AG04449 (cell line): Measurements from ENCODE around the gene EML4.

Experiments
- CTCF ChIA-PET: fragments of 350-600 bp; formaldehyde crosslinking; extraction: SDS; loops from one replicate; lab custom pipeline; 2021; ENCODE audit warnings: antibody characterized with exemption; lab: Yijun Ruan, JAX
- POLR2A ChIA-PET: fragments of 400-600, 350-600 bp; formaldehyde crosslinking; extraction: SDS; loops from one replicate; lab custom pipeline; 2020; ENCODE audit warnings: antibody characterized with exemption, inconsistent platforms; lab: Yijun Ruan, JAX
- DNase-seq: peaks from one replicate; pipeline ENCODE4 v3.0.0-alpha.2; 2010; ENCODE audit warnings: low read depth, low spot score
- H3K4me3 ChIP-seq: 2 replicates; pipeline ENCODE4 v1.5.1; 2011; ENCODE audit warnings: low read depth, mild to moderate bottlenecking, control low read depth, low read length
- TF ChIP-seq, protein P1 (sequence below): IDR thresholded peaks from one replicate; pipeline ENCODE4 v1.5.1; 2011; ENCODE audit warnings: mild to moderate bottlenecking, moderate library complexity, low read length, control low read depth, inconsistent platforms; ENCODE audit not compliant: insufficient read depth; ENCODE audit errors: missing control alignments

The EML4 gene

GRCh38 chr2:42219160-42219559 lies 50.0 kb downstream of the EML4 start:
- POLR2A ChIA-PET = no interaction called here
- TF ChIP-seq, protein P1, sequence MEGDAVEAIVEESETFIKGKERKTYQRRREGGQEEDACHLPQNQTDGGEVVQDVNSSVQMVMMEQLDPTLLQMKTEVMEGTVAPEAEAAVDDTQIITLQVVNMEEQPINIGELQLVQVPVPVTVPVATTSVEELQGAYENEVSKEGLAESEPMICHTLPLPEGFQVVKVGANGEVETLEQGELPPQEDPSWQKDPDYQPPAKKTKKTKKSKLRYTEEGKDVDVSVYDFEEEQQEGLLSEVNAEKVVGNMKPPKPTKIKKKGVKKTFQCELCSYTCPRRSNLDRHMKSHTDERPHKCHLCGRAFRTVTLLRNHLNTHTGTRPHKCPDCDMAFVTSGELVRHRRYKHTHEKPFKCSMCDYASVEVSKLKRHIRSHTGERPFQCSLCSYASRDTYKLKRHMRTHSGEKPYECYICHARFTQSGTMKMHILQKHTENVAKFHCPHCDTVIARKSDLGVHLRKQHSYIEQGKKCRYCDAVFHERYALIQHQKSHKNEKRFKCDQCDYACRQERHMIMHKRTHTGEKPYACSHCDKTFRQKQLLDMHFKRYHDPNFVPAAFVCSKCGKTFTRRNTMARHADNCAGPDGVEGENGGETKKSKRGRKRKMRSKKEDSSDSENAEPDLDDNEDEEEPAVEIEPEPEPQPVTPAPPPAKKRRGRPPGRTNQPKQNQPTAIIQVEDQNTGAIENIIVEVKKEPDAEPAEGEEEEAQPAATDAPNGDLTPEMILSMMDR = no peak
- H3K4me3 ChIP-seq = no peak overlapping the region

DNA sequence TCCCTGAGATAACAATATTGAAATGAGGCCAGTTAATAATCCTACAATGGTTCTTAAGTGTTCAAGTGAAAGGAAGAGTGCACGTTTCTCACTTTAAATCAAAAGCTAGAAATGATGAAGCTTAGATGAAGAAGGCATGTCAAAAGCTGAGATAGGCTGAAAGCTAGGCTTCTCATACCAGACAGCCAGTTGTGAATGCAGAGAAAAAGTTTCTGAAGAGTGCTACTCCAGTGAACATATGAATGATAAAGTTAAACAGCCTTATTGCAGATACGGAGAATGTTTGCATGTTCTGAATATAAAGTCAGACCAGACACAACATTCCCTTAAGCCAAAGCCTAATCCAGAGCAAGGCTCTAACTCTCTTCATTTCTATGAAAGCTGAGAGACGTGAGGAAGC lies 51.4 kb downstream of the EML4 start:
- POLR2A ChIA-PET = no interaction called here
- CTCF ChIA-PET = no interaction called here
- TF ChIP-seq, protein P1 = no peak
- no peak for DNase-seq
- no peak overlapping the region for H3K4me3 ChIP-seq

More at GRCh38 chr2:42219160-42219559, 50.0 kb downstream of the EML4 start:
- no peak for DNase-seq
- CTCF ChIA-PET = interaction anchor here (0.6 kb wide), 1 partner anchor 1322 kb away, joined by 3 read pairs; no protein-coding TSS in a partner anchor

- ChIA-PET POLR2A (no interaction called here), CTCF (interaction anchor here (0.8 to 1.2 kb wide), 3 partner anchors 59 to 129 kb away, joined by 4 read pairs; no protein-coding TSS in a partner anchor)
- no peak overlapping the region for H3K4me3 ChIP-seq
- TF ChIP-seq, protein P1 = no peak
- DNase-seq = no peak
Observed at GRCh38 chr2:42223067-42223854, 54.1 kb downstream of the EML4 start.

DNA sequence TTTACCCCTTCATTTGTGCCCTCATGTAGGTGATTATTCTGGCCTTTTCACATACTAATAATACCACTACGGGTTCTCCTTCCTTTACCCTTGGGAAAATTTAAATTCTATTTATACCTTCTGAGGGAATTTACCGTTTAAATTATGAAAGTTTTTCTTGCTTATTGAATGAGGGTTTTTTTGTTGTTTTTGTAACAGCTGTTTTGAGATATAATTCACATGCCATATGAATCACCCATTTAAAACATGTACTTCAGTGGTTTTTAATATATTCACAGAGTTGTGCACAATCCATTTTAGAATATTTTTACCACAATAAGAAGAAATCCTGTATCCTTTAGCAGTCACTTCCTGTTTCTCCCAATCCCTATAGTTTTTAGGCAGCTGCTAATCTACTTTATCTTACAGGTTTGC lies 54.7 kb downstream of the EML4 start:
- ChIA-PET CTCF (interaction anchor here (0.9 to 1.2 kb wide), 2 partner anchors 59 to 128 kb away, joined by 4 read pairs; no protein-coding TSS in a partner anchor), POLR2A (no interaction called here)

GRCh38 chr2:42224422-42225067 lies 55.4 kb downstream of the EML4 start:
- ChIA-PET CTCF (no interaction called here), POLR2A (no interaction called here)
- TF ChIP-seq, protein P1 = no peak
- no peak overlapping the region for H3K4me3 ChIP-seq
- no peak for DNase-seq

More for the DNA sequence above, 54.7 kb downstream of the EML4 start:
- no peak for DNase-seq
- TF ChIP-seq, protein P1 = no peak
- H3K4me3 ChIP-seq = no peak overlapping the region

DNA sequence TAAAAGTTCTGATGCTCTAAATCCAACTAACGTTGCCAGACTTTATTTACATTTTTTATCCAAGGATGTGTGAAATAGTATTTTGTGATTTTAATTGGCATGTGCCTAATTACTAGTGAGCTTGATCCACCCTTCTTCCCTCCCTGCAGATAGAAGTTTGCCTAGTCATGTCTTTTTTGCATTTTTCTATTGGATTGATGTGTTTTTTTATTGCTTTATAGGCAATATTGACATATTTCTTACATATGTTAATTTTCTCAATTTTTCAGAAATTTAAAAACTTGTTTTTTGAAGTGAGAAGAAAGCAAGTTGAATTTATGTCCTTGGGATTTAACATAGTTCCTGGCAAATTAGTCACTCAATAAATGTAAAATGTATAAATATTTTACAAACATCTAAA lies 56.4 kb downstream of the EML4 start:
- TF ChIP-seq, protein P1 = no peak
- ChIA-PET POLR2A (no interaction called here), CTCF (no interaction called here)
- no peak overlapping the region for H3K4me3 ChIP-seq
- DNase-seq = no peak
